HG02763 (cell line): Measurements from ENCODE around the gene TXNDC11.

Experiments
- ATAC-seq: cut with Tn5 transposase; IDR thresholded peaks from one replicate; pipeline ENCODE4 v1.9.1; 2021; ENCODE audit warnings: mild to moderate bottlenecking, moderate library complexity; ENCODE audit not compliant: unreplicated experiment

The TXNDC11 gene

DNA sequence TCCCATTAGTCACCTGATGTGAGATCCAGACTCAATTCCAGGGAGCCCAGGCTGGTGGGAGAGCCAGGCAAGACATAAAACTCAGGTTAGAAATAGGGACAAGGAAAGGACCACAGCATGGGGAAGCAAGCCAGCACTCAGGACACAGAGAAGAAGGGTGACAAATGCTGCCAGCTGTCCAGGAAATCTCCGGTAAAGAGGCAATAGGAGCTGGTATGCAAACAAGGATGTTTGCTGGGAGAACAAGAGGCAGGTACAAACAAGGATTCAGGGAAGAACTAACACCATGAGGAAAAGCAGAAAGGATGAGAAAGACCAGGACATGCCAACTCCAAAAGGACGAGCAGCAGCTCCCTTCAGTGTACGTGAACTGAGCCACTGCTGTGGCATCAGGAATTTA lies 10.2 kb upstream of the TXNDC11 start:
- ATAC-seq, result no peak

DNA sequence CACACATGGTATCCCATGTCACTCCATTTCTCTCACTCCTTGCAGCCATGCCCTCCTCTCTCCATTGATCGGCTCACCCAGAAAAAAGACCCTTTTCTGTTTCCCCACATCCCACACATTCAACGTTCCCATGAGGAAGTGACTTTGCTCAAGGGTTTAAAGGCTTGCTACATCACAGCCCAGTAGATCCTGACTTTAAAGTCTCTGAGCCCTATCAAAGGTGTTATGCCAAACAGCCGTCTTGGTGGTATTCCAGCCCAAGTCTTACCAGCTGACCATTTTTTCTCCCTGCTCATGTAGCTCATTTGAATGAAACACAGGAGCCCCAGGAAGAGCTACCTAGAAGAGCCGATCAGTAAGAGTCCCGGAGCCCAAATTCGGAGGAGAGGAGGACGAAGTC lies 7.4 kb upstream of the TXNDC11 start:
- no peak for ATAC-seq

DNA sequence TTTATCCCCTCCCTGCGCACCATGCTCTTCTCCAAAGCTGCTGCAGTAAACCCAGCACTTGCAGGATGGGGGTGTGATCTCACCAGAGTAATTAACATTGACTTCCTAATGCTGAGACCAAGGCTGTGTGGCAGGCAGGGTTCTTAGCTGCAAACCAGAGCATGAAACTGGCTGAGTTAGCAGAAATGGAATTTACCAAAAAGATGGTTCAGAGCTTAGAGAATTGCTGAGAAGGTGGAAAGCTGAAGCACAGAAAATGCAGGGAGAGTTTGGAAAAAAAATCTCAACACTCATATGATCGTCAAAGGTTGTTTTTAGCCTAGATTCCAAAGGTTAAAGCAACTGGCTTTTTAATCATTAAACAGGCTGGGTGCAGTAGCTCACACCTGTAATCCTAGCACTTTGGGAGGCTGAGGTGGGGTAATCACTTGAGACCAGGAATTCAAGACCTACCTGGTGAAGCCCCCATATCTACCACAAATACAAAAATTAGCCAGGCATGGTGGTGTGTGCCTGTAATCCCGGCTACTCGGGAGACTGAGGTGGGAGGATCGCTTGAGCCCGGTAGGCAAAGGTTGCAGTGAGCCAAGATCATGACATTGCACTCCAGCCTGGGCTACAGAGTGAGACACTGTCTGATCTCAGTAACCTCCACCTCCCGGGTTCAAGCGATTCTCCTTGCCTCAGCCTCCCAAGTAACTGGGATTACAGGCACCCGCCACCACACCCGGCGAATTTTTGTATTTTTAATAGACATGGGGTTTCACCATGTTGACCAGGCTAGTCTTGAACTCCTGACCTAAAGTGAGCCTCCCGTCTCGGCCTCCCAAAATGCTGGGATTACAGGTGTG lies 6.0 kb upstream of the TXNDC11 start:
- ATAC-seq, result no peak

DNA sequence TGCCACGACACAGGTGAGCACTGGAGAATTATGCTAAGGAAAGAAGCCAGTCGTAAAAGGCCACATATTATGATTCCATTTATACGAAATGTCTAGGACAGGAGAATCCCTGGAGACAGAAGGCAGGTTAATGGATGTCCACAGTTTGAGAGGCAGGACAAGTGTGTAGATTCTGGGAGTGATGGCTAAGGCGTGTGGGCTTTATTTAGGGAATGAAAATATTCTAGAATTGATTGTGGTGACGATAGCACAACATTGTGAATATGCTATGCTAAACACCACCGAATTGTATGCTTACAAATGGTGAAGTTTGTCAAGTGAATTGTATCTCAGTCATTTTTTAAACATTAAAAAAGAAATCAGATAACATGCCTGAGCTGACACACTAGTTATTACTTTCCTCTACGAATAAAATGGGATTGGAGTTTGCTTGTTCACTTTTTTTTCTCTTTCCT lies 5.3 kb upstream of the TXNDC11 start:
- ATAC-seq, result no peak

DNA sequence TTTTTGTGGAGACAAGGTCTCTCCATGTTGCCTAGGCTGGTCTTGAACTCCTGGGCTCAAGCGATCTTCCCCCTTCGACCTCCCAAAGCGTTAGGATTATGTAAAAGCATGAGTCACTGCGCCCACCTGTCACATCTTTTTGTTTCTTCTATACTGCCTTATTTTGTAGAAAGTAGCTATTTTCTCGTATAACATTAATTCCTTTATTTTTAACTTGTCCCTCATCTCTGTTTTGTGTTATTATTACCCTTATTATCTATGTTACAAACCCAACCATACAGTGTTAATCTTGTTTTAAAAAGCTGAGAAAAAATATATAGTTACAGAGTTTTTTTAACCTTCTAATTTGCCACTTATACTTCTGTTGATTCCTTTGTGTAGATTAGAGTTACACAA lies 1.4 kb upstream of the TXNDC11 start:
- no peak for ATAC-seq

DNA sequence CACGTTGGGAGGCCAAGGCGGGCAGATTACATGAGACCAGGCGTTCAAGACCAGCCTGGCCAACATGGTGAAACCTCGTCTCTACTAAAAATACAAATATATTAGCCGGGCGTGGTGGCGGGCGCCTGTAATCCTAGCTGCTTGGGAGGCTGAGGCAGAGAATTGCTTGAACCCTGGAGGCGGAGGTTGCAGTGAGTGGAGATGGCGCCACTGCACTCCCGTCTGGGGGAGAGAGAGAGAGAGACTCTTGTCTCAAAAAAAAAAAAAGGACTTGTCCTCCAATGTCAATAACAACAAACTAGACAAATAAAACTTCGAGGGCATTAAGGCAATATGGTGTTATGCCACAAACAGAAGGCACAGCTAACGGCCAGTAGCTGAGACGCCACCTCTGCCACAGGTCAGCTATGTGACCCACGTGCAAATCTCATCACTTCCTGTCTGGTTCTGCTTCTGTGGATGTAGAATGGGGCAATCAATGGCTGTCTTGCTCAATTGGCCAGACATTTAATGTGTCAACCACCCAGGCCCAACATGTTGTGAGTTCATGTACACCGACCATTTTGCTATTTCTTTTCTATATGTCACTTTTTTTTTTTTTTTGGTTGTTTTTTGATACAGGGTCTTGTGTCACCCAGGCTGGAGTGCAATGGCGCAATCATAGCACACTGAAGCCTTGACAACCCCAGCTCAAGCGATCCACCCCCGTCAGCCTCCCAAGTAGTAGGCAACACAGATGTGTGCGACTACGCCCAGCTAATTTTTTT lies 834 bp upstream of the TXNDC11 start:
- ATAC-seq, result no peak

DNA sequence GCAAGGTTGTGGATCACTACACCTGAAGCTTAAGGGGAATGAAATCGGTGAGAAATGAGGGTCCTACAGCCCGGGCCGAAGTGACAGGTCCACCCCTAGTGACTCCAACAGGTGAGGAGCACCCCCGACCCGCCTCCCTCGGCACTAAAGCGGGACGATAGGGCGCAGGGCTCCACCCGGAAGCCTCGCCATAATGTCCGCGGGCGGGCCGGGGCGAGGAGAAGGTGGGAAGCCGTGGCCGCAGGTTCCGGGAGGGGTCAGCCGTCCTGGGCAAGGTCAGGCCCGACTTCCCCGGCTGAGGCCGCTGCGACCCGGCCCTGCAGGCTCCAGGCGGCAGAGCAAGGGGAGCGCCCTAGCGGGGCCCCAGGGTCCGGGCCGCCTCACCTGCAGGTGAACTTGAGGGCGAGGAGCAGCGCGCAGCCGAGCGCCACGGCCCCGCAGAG lies 543 bp downstream of the TXNDC11 start:
- no peak for ATAC-seq

DNA sequence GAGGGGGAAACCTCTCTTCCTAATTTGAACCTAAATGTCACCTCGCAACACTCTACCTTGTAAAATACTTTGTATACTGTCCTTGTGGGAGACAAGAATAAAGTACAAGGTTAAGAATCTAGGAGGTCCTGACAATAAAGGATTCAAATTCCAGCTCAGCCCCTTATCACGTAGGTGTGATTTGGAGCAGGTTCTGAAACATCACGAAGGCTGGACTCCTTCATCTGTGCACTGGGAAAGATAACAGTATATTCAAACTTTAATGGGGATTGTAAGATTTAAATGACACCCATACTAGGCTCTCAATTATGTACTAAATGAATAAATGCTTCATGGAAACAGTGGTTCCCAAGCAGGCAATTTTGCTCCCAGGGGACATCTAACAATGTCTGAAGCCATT lies 2.1 kb downstream of the TXNDC11 start:
- no peak for ATAC-seq

DNA sequence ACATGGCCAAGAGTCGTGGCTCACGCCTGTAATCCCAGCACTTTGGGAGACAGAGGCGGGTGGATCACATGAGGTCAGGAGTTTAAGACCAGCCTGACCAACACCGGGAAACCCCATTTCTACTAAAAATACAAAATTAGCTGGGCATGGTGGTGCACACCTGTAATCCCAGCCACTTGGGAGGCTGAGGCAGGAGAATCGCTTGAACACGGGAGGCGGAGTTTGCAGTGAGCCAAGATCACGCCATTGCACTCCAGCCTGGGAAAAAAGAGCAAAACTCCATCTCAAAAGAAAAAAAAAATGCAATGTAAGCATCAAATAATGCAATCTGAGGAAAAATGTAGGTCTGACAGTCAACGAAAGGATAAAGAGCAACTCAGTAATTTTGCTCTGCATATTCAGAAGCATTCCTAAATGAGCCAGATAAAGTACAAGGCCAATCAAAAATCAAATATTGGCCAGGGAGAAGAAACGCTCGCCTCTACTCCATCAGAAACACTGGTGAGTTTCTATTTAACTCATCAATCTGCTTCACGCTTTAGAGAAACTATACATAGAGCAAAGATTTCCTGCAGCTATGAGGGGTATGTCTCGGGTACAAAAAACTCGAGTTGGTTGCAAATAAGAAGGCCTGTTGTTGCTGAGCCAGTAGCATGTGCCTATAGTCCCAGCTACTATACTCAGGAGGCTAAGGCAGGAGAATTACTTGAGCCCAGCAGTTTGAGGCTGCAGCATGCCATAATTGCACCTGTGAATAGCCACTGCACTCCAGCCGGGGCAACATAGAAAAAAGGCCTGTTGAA lies 3.7 kb downstream of the TXNDC11 start:
- ATAC-seq, result no peak

DNA sequence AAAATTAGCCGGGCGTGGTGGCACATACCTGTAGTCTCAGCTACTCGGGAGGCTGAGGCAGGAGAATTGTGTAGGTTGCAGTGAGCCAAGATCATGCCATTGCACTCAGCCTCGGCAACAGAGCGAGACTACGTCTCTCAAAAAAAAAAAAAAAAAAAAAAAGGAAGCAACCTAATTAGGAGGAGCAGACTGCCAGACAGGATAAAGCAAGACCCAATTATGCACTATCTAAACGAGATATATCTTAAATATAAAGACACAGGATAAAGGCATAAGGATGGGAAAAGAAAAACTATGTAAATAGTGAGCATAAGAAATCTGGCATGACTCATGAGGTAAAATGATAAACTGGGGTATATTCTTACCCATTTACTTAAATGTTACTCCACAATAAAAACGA lies 4.9 kb downstream of the TXNDC11 start:
- ATAC-seq, result no peak

DNA sequence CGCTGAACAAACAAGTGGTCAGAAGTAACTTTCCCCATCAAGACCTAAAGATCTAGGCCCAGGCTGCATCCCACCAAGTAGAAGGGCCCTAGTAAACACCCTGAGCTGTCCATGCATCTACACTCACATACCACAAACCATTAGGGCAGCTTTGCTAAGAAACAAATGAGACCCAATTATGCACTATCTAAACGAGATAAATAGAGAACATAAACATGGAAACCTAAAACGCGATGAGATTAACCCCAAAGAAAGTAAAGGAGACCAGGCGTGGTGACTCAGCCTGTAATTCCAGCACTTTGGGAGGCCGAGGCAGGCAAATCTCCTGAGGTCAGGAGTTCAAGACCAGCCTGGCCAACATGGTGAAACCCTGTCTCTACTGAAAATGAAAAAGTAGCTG lies 5.8 kb downstream of the TXNDC11 start:
- ATAC-seq, result no peak

DNA sequence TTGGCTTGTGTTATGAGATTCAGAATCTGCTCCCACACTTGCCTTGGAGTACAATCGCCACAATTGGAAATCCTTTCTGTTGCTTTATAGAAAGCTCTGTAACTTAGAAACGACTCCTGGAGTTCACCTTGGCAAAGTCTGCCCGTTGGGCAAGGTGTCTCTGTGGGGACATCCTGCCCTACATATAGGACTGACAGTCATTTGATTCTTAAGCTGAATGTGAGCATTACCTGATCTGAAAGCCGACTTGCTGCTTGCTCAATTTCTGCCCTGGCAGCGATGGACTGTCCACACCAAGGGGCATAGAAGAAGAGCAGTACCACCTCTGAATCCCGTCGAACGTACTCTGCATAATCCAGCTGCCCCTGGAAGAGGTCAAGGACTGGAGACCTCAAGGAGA lies 6.9 kb downstream of the TXNDC11 start:
- ATAC-seq, result no peak

DNA sequence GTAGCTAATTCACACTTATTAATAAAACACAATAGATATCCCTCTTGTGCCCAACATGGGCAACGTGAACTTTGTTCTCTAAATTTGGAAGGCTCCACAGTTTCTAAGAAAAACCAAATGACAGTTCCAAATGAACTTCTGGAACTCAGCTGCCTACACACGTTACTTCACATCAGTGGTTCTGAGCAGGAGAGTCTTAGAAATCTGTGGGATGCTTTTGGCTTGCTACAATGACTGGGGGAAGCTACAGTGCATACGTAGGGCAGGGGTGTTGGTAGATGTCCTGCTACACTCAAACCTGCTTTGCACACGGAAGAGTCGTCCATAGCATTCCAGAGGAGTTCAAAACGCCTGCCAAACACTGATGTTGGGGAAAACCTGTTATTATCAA lies 8.0 kb downstream of the TXNDC11 start:
- no peak for ATAC-seq

DNA sequence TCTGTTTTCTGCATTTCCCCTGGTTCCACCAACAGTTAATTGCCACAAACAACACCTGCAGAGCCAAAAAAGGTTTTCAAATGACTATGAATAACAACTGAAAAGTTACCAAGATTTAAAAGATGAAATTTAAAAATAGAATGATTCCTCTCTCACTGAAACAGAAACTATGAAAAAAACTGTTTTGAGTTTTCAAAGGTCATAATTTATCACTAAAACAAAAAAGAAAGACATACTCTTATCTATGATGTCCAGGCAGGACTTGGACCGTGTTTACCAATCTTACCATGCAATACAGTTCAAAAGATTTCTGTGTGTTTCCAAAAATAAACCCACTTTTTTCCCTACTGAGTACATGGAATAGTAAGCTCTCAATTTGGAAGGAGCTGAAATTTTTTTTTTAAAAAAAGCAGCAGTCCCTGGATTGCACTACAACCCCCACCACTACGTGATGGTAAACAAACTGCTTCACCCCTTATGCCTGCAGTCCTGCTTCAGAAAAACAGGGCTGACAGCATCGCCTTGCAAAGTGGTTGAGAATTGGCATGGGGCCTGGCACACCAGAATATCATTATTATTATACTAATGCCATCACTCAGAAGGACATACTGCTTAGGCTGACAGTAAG lies 8.5 kb downstream of the TXNDC11 start:
- no peak for ATAC-seq

DNA sequence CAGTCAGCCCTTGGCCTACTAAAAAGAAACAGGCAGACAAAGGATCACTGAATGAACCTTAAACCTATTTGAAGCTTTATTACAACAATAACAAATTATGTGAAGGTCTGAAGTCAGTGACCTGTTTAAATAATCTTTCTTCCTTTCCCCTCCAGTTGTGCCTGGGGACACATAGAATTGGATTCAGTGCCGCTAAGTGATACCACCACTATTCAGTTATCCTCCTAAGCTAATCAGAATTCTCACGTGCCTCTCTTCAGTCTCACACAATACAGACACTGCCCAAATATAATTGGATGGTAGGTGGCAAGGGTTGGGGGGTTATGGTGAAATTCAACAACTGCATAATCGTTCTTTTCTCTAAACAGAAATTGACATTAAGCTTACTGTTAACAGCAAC lies 11.4 kb downstream of the TXNDC11 start:
- ATAC-seq, result no peak

DNA sequence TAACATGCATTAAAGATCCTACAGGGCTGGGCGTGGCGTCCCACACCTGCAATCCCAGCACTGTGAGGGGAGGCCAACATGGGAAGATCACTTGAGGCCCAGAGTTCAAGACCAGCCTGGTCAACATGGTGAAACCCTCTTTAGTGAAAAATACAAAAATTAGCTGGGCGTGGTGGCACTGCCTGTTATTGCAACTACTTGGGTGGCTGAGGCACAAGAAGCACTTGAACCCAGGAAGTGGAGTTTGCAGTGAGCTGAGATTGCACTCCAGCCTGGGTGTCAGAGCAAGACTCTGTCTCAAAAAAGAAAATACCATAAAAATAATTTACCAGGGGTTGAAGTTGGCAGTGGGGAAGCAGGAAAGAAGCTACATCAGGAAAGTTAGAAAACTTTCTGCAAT lies 12.9 kb downstream of the TXNDC11 start:
- ATAC-seq, result no peak

DNA sequence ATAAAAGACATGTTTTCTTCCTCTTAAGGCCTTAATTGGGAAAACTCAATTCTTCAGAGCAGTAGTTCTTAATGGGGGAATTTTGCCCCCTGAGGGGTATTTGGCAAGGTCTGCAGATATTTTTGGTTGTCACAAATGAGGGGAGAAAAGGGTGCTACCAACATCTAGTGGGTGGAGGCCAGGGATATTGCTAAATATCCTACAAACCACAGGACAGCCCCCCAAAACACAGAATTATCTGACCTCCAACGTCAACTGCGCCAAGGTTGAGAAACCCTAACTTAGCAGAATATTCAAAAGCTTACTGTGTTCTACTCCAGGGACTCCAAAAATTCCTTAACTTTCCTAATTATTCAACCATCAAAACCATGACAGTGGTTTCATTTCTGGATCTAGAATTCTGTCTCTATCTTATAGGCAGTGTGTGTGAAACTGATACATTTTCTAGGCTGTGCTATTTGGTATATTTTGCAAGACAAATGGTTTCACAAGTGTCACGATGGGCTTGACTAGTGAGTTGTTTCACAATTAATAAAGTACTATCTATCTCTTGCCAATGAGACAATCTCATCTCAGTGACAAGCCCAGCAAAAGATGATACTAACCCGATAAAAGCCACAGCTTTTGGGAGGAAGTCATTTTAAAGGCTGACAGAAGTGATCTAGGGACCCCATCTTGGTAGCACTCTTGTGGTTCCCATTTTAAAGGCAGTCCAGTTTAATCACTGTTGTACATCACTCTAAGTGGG lies 14.7 kb downstream of the TXNDC11 start:
- no peak for ATAC-seq

DNA sequence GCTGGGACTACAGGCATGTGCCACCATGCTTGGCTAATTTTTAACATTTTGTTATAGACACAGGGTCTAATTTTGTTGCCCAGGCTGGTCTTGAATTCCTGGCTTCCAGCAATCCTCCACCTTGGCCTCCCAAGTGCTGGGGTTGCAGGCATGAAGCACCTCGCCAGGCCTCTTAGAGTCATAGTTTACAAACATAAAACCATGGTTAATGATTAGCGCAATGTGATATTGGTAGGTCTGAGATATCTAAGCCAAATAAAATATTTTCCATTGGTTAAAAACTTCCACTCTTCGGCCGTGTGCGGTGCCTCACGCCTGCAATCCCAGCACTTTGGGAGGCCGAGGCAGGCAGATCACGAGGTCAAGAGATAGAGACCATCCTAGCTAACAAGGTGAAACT lies 16.6 kb downstream of the TXNDC11 start:
- no peak for ATAC-seq

DNA sequence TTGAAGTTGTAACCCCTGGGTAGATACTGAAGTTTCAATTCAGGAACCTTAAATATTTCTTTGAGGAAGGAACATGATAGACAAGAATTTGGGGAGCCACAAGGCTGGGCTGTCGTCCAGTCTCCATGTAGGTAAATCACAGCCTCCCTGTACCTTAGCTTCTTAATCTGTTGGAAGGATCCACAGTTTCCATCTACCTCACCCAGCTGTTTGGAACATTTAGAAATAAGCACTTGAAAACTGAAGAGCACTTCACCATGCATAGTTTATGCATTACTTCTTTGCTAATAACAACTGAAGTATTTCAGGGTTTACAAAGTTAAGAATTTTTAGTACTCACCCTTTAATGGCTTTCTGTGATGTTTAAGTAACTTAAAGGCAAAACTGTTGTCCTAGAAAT lies 17.2 kb downstream of the TXNDC11 start:
- ATAC-seq, result no peak

DNA sequence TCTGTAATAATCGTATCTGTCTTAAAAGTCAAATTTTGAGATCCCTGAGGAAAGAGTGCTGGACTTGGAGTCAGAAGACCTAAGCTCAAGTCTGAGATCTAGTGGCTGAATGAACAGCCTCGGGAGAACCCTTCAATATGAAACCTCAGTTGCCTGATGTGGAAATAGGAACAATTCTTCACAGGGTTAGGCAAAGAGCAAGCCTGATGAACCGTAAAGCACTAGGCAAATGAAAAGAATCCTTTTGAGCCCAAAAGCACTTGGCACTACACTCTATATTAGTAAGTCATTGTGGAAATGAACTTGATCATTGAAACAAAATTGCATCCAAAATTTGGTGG lies 20.2 kb downstream of the TXNDC11 start:
- no peak for ATAC-seq
